HEK293 (cell line): ENCODE results near the gene TOPORS.

Experiments used
- CTCF ChIA-PET: fragments of 350-600 bp; formaldehyde crosslinking; extraction: SDS; loops from one replicate; lab custom pipeline; 2021; ENCODE audit warnings: antibody characterized with exemption; lab: Yijun Ruan, JAX
- POLR2A ChIA-PET: fragments of 300-600 bp; formaldehyde crosslinking; extraction: SDS; loops from one replicate; lab custom pipeline; 2020; ENCODE audit warnings: antibody characterized with exemption, inconsistent platforms; lab: Yijun Ruan, JAX
- H3K27ac ChIP-seq: fragments of 200-500 bp; sonication (Bioruptor generic); 2 replicates; pipeline ENCODE4 v1.5.1; 2014; ENCODE audit warnings: low read depth, low read length, control low read depth, inconsistent platforms; ENCODE audit errors: extremely low read depth
- H3K36me3 ChIP-seq, 2 experiments: fragments of 200-500 bp in 1 of 2; sonication (Bioruptor generic) in 1 of 2; 1 replicate in 1 of 2; 2 replicates in 1 of 2; pipeline ENCODE4 v1.5.1; 2014 to 2017; ENCODE audit warnings: inconsistent platforms in 2 of 2, low read length in 2 of 2; ENCODE audit not compliant: control insufficient read depth in 2 of 2, insufficient read depth in 1 of 2
- H3K4me1 ChIP-seq: fragments of 200-500 bp; sonication (Bioruptor generic); 2 replicates; pipeline ENCODE4 v1.5.1; 2014; ENCODE audit warnings: mild to moderate bottlenecking, low read length, inconsistent platforms; ENCODE audit not compliant: control insufficient read depth, insufficient read depth
- H3K4me3 ChIP-seq: 2 replicates; pipeline ENCODE4 v1.5.1; 2011; ENCODE audit warnings: low read depth, mild to moderate bottlenecking, control low read depth, low read length, moderate library complexity
- H3K9me3 ChIP-seq: fragments of 200-500 bp; sonication (Bioruptor generic); 2 replicates; pipeline ENCODE4 v1.5.1; 2014; ENCODE audit warnings: low read depth, low read length, inconsistent platforms; ENCODE audit not compliant: control insufficient read depth, insufficient read depth
- OSR2 ChIP-seq: fragments of 450-650 bp; formaldehyde crosslinking; IDR thresholded peaks from 2 replicates; pipeline ENCODE4 v1.5.1; 2016; ENCODE audit warnings: missing biosample characterization, missing genetic modification characterization
- TRIM28 ChIP-seq: IDR thresholded peaks from 2 replicates; pipeline ENCODE4 v1.6.1; 2011; ENCODE audit warnings: low read length, control low read depth, borderline replicate concordance
- YY2 ChIP-seq: fragments of 450-650 bp; formaldehyde crosslinking; IDR thresholded peaks from 2 replicates; pipeline ENCODE4 v1.5.1; 2016; ENCODE audit warnings: missing biosample characterization, missing genetic modification characterization
- ZFHX2 ChIP-seq: fragments of 450-650 bp; formaldehyde crosslinking; conservative IDR thresholded peaks from 2 replicates; pipeline ENCODE4 v1.5.1; 2016; ENCODE audit warnings: missing biosample characterization, missing genetic modification characterization
- ZNF10 ChIP-seq: fragments of 450-650 bp; formaldehyde crosslinking; IDR thresholded peaks from 2 replicates; pipeline ENCODE4 v1.5.1; 2017; ENCODE audit warnings: missing biosample characterization, missing genetic modification characterization
- ZNF16 ChIP-seq: fragments of 450-650 bp; formaldehyde crosslinking; IDR thresholded peaks from 2 replicates; pipeline ENCODE4 v1.5.1; 2016; ENCODE audit warnings: low read depth, missing biosample characterization, missing genetic modification characterization
- ZNF223 ChIP-seq: fragments of 450-650 bp; formaldehyde crosslinking; IDR thresholded peaks from 2 replicates; pipeline ENCODE4 v1.5.1; 2016; ENCODE audit warnings: missing biosample characterization, missing genetic modification characterization
- ZNF248 ChIP-seq: fragments of 450-650 bp; formaldehyde crosslinking; IDR thresholded peaks from 2 replicates; pipeline ENCODE4 v1.5.1; 2017; ENCODE audit warnings: missing biosample characterization, missing genetic modification characterization
- ZNF423 ChIP-seq: fragments of 450-650 bp; formaldehyde crosslinking; IDR thresholded peaks from 2 replicates; pipeline ENCODE4 v1.5.1; 2016; ENCODE audit warnings: missing biosample characterization, missing genetic modification characterization
- ZNF426 ChIP-seq: fragments of 450-650 bp; formaldehyde crosslinking; IDR thresholded peaks from 2 replicates; pipeline ENCODE4 v1.5.1; 2017; ENCODE audit warnings: missing biosample characterization, missing genetic modification characterization, mild to moderate bottlenecking, inconsistent platforms, moderate library complexity
- ZNF501 ChIP-seq: fragments of 450-650 bp; formaldehyde crosslinking; IDR thresholded peaks from 2 replicates; pipeline ENCODE4 v1.5.1; 2016; ENCODE audit warnings: missing biosample characterization, missing genetic modification characterization
- ZNF777 ChIP-seq: fragments of 450-650 bp; formaldehyde crosslinking; IDR thresholded peaks from 2 replicates; pipeline ENCODE4 v1.5.1; 2017; ENCODE audit warnings: missing biosample characterization, missing genetic modification characterization, borderline replicate concordance
- TF ChIP-seq, protein P1 (sequence below): fragments of 450-650 bp; formaldehyde crosslinking; IDR thresholded peaks from 2 replicates; pipeline ENCODE4 v1.5.1; 2016; ENCODE audit warnings: missing biosample characterization, missing genetic modification characterization
- TF ChIP-seq, protein P2 (sequence below): IDR thresholded peaks from 2 replicates; pipeline ENCODE4 v1.6.1; 2011; ENCODE audit warnings: mild to moderate bottlenecking, low read depth, low read length, borderline replicate concordance
- TF ChIP-seq, protein P3 (sequence below): fragments of 450-650 bp; formaldehyde crosslinking; IDR thresholded peaks from 2 replicates; pipeline ENCODE4 v1.5.1; 2016; ENCODE audit warnings: missing biosample characterization, missing genetic modification characterization
- TF ChIP-seq, protein P4 (sequence below): fragments of 450-650 bp; formaldehyde crosslinking; IDR thresholded peaks from 2 replicates; pipeline ENCODE4; 2016; ENCODE audit warnings: missing biosample characterization, missing genetic modification characterization

TOPORS gene

DNA sequence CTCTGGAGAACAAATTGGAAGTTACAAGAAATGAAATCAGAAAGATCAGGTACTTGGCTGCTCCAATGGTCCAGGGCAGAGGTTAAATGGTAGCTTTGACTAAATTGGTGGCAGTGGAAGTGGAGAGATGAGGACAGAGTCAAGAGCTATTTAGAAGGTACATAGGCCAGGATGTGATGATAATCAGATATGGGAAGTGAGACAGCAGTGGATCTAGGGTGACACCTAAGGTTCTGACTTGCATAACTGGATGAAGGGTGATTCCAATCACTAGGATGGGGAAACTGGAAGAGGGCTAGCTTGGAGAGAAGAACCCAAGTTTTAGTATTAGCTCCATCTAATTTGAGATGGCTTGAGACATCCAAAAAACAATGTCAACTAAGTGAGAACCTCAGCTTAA lies 44.5 kb upstream of the TOPORS start (continued):
- TF ChIP-seq, protein P1, sequence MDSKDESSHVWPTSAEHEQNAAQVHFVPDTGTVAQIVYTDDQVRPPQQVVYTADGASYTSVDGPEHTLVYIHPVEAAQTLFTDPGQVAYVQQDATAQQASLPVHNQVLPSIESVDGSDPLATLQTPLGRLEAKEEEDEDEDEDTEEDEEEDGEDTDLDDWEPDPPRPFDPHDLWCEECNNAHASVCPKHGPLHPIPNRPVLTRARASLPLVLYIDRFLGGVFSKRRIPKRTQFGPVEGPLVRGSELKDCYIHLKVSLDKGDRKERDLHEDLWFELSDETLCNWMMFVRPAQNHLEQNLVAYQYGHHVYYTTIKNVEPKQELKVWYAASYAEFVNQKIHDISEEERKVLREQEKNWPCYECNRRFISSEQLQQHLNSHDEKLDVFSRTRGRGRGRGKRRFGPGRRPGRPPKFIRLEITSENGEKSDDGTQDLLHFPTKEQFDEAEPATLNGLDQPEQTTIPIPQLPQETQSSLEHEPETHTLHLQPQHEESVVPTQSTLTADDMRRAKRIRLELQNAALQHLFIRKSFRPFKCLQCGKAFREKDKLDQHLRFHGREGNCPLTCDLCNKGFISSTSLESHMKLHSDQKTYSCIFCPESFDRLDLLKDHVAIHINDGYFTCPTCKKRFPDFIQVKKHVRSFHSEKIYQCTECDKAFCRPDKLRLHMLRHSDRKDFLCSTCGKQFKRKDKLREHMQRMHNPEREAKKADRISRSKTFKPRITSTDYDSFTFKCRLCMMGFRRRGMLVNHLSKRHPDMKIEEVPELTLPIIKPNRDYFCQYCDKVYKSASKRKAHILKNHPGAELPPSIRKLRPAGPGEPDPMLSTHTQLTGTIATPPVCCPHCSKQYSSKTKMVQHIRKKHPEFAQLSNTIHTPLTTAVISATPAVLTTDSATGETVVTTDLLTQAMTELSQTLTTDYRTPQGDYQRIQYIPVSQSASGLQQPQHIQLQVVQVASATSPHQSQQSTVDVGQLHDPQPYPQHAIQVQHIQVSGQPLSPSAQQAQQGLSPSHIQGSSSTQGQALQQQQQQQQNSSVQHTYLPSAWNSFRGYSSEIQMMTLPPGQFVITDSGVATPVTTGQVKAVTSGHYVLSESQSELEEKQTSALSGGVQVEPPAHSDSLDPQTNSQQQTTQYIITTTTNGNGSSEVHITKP (tag by site-specific recombination), result no peak
- TF ChIP-seq ZNF223 (tag by site-specific recombination), result no peak
- TF ChIP-seq OSR2 (tag by site-specific recombination), result no peak
- TF ChIP-seq, protein P2, sequence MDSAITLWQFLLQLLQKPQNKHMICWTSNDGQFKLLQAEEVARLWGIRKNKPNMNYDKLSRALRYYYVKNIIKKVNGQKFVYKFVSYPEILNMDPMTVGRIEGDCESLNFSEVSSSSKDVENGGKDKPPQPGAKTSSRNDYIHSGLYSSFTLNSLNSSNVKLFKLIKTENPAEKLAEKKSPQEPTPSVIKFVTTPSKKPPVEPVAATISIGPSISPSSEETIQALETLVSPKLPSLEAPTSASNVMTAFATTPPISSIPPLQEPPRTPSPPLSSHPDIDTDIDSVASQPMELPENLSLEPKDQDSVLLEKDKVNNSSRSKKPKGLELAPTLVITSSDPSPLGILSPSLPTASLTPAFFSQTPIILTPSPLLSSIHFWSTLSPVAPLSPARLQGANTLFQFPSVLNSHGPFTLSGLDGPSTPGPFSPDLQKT, result no peak

DNA sequence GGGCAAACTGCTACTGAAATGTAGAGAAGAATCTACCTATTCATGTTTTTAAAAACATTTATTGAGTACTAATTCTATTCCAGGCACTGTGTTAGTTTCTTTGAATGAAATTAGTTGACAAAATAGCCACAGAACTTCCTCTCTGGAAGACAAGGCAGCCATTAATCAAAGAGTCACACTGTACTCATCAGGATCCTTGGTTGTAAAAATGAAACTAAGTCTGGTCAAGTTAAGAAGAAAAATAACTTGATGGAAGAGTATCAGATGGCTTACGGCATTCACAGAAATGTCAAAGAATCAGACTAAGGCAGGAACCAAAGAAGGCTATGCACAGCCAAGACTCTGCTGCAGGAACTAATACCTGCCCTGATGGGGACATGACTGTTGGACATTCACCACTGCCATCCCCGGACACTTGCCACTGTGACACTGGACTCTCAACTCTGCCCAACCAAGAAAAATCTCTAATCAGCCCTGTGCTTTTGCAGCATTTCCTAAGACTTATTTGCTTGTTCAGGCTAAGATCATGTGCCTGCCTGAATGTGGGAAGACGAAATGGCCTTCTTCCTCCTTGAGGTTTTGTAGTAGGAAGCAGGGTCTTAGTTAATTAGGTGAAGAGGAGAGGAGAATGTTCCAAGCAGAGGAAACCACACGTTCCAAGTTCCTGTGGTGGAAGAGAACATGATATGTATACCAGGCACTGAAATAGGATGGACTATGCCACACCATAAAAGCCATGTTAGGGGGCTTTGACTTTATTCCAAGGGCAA lies 43.9 kb upstream of the TOPORS start:
- TF ChIP-seq ZNF423 (tag by site-specific recombination) (no peak), ZNF777 (tag by site-specific recombination) (no peak), ZNF248 (tag by site-specific recombination) (no peak), ZNF501 (no peak), ZNF10 (tag by site-specific recombination) (no peak), ZNF426 (tag by site-specific recombination) (no peak), ZFHX2 (tag by site-specific recombination) (no peak), YY2 (tag by site-specific recombination) (no peak), TRIM28 (no peak), ZNF16 (tag by site-specific recombination) (no peak)
- TF ChIP-seq, protein P1 (tag by site-specific recombination), result no peak
- TF ChIP-seq, protein P3, sequence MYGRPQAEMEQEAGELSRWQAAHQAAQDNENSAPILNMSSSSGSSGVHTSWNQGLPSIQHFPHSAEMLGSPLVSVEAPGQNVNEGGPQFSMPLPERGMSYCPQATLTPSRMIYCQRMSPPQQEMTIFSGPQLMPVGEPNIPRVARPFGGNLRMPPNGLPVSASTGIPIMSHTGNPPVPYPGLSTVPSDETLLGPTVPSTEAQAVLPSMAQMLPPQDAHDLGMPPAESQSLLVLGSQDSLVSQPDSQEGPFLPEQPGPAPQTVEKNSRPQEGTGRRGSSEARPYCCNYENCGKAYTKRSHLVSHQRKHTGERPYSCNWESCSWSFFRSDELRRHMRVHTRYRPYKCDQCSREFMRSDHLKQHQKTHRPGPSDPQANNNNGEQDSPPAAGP (tag by site-specific recombination), result no peak
- TF ChIP-seq, protein P4, sequence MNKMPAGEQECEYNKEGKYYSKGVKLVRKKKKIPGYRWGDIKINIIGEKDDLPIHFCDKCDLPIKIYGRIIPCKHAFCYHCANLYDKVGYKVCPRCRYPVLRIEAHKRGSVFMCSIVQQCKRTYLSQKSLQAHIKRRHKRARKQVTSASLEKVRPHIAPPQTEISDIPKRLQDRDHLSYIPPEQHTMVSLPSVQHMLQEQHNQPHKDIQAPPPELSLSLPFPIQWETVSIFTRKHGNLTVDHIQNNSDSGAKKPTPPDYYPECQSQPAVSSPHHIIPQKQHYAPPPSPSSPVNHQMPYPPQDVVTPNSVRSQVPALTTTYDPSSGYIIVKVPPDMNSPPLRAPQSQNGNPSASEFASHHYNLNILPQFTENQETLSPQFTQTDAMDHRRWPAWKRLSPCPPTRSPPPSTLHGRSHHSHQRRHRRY, result no peak
- TF ChIP-seq, all 188 proteins: peak for 0
- CTCF ChIA-PET, result interaction anchor here (0.7 to 1.4 kb wide), 4 partner anchors 12 to 219 kb away, joined by 3 to 5 read pairs (median 3); no protein-coding TSS in a partner anchor
- no peak overlapping the region for H3K27ac ChIP-seq
- POLR2A ChIA-PET, result interaction anchor here (0.6 kb wide), 1 partner anchor 39 kb away, joined by 3 read pairs; the partner anchor contains the start of gene TAF1L
- no peaks in the 10 kb centered on the region for H3K9me3 ChIP-seq
- H3K4me1 ChIP-seq, result no peaks in the 10 kb centered on the region
- no peak overlapping the region for H3K4me3 ChIP-seq
- H3K36me3 ChIP-seq, result no peaks in the 10 kb centered on the region
